ENCODE results near the gene RPL38.

RPL38 gene

DNA sequence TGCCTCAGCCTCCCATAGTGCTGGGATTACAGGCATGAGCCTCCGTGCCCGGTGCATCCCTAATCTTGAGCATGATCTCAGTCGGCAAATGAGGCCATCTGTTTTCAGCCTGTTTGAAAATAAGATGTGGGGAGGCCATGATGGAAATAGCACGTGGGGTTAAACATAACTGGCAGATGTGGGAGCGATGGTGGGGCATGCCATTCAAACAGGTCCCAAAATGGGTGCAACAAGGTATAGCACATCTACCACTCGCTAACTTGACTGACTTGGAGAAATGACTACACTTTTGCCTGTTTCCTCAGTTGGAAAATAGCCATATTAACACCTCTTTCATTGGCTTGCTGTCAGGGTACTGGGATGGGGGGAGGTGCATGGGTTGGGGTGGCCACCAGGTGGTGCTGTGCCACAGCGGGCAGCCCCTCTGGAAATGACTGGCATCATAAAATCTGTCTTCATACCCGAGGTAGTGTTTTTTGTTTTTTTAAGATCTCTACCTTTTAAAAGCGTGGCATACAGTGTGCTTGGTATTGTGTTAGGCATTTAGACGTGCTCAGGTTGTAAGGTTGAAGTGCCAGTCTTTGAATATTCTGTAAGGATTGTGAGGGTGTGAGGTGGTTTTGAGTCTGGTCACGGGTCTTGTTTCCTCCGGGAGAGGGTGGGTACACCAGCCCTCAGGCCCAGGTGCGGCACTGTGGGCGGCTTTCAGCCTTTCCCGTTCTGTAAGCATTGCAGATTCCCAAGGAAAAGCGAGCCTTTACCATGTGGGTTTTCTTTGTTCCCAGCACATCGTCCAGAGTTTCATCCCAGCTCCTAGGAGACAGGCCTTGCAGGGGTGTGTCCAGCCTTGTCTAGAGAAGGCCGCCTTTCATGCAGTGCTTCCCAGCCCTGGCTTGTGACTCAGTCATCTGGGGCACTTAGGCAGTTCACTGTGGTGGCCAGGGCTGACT, 7.0 kb downstream of the RPL38 start:
- peak in 1 of 2 experiments; percentile 18 for DNase-seq (ENCODE audit: low read depth in 2 of 2)

DNA sequence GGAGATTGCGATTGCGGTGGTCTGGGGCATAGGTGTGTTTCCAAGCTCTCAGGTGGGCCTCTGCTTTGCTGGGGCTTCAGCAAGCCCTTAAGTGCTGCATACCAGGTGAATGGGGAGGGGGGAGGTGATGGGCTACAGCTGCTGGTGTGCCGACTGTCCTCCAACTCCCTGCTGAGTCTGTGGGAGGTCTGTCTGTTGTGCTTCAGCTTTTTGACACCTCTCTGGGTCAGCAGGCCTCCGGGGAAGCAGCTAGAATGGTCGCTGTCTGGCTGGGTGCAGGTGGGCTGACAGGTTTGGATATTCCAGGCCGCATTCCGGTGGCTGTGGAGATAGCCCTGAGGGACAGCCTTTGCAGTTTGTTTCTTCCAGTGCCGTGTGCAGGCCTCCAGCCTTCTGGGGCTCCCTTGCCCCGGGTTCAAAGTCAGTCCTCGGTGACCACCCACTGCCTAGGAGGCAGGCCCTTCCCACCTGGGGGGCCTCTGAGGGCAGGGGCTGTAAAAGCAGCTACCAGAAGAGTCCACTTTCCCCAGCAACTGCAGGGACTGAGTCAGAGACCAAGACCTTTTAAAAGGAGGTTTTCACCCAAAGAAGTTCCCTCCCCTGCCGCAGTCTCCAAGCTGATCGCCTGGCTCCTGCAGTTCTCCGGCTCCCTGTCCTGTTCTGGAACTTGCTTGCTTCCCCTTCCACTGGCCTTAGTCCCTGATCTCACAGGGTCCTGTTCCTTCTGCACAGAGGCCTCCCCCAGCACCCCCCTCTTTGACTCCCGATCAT, 7.8 kb downstream of the RPL38 start:
- no peak for DNase-seq (ENCODE audit: low read depth in 2 of 2)

DNA sequence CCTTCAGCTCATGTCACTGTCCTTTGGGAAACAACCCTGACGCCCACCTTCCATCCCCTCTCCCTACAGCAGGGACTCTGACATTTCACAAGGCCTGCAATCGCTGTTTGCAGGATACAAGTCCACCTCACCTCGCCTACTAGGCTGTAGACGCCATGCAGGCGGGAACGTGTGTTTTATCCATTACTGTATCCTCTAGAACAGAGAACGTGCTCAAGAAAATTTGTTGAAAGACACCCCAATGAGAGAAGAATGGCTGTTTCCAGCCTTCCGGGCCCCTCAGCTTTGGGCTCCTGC, 8.4 kb downstream of the RPL38 start:
- no peak for DNase-seq (ENCODE audit: low read depth in 2 of 2)

DNA sequence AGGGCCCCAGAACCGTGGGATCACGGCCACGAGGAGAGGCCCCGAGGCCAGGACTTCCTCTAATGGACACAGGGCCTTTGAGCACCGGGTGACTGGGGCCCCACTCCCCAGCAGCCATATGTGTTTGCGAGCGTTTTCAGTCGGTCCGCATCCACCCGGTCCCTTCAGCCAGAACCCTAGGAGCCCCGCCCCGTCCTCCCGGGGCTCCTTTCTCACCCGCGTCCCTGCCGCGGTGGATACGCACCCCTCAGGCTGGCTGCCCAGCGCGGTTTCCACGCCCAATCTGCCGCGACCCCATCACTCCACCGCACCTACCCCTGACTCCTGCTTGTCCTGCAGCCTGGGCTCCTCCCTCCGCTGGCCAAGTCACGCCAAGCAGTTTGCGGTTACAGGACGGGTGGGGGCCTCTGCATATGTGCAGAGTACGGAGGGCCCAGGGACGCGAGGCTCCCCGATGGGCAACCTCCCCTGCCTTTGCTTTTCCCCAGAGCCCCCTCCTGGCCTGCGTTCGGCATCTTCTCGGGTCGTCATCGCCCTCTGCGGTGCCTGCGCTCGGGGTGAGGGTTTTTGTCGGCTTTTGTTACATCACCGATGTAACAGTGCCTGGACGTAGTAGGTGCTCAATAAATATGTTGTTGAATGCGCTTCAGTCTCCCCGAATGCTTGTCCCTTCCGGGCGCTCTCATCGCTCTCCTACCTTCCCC, 8.9 kb downstream of the RPL38 start:
- DNase-seq (ENCODE audit: low read depth in 2 of 2): no peak

DNA sequence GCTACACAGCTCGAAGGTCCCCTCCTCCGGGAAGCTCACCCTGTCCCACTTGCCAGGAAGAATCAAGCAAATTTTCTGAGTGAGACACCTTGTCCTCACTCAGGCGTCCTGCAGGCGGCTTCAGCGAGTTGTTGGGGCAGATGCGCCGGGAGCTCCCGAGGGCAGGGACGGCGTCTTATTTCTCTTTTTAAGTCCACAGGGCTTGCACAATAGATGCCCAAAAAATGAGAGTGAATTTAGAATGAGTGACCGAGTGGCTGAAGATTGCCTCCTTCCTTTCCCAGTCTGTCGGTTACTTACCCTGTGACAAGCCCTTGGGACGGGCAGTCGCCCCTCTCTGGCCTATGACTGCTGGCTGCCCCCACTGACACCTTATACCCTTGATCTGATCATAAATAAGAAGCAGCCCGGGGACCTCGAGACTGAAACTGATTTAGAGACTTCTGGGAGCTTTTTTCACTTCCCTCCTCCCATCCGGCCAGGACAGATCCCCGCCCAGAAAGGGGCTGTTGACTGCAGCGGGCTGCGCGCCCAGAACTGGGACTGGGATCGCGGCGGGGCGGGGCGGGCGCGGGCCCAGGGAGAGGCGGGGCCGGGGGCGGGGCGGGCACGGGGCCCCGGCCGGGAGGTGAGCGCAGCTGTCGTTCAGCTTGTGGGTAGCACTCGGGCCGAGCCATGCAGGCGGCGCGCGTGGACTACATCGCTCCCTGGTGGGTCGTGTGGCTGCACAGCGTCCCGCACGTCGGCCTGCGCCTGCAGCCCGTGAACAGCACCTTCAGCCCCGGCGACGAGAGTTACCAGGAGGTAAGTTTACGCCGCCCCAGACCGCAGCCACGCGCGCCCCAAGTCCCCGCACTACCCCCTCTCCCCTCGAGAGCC, 9.7 kb downstream of the RPL38 start, which contains the start of gene TTYH2:
TSS of gene TTYH2 (plus strand) at position 659 of the 879 bp plus-strand sequence. CDS start at position 676, 17 bp downstream.
- peak; percentile 66 to 71 for DNase-seq (ENCODE audit: low read depth in 2 of 2)

DNA sequence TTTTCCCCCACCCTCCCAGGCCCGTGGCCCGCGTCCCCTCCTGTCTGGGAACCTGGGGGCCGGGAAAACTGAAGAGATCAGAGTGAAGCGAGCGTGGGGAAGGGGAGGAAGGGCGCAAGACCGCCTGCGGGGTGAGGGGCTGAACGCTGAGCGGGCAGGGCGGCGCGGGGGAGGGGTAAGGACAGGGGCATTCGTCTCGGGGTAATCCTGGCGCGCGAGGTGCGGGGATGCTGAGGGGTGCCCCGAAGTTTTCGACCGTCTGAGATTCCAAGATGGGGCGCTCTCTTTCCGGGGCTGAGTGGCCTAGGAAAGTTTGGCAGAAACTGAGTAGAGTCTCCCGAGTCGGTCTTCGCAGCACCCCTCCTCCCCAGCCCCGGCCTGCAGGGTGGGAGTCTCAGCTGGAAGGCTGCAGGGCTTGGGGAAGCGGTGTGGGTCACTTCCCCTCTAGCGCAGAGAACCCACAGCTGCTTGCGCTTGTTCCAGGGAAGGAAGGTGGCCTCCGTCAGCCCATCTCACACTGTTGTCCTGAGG, 10.4 kb downstream of the RPL38 start:
- DNase-seq (ENCODE audit: low read depth in 2 of 2): no peak

DNA sequence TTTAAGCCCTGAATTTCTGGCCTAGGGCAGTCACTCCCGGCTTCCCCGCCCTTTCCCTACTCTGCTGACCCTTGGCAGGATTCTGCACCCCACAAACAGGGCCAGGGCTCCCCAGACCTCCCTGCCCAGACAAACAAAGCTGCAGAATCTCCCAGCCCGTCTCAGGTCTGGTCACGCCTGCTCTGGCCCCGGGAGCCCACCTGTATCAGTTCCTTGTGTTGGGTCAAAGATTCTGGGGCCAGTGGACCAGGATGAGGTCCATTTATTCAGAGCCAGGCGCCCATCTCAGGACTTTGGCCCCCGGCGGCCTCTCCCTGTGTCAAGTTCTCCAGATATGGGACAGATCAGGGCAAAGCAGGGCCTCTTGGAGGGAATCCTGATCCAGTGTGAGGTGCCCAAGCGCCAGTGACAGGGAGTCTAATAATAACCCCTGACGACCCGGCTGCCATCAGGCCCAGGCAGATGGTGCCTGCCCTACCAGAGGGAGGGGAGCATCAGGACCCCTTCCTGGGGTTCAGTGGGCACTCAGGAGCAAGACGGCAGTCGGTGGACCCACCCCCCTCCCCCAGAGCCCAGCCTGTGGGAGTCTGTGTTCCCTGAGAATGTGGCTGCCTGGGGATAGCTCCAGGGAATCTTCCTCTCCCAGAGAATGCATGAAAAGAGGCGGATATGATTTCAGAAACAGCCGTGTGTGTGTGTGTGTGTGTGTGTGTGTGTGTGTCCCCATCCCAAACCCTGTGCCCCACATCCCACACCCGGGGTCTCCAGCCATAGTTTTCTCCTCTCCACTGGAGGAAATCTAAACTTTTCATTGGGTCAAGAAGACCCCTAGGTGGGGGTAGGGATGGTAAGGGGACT, 11.2 kb downstream of the RPL38 start:
- no peak for DNase-seq (ENCODE audit: low read depth in 2 of 2)

DNA sequence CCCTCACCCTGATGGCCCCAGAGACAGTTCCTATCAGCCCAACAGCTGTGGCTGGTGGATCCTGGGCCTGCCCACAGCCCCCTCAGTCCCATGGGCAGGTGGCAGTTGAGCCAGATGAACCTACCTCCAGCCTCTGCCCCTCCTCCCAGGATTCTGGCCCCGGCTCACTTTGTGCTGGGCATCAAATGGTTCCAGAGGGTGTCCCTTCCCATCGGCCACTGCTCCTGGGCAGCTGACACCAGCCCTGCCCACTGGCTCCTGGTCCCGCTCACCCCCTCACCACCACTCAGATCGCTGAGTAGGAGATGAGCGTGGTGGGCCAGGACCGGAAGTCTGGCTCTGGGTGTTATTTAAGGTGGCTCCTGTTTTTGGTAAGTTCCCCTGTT, 11.9 kb downstream of the RPL38 start:
- DNase-seq (ENCODE audit: low read depth in 2 of 2): no peak

DNA sequence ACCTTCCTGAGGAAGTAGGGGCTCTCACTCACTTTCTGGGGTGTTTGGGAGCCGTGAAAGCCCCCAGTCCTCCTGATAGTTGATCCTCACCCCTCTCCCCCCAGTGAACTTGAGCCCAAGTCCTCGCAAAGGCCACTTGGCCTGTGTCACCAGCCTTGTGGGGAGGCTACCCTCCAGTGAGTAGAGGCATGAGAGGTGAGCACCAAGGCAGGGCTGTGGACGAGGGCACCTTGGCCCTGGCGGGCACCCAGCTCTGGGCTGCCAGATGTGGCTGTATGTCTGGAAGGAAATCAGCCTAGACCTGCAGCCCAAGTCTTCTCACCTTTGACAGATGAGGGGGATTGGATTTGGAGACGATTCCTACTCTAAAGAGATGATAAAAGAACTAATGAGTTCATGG, 13.0 kb downstream of the RPL38 start:
- no peak for DNase-seq (ENCODE audit: low read depth in 2 of 2)

DNA sequence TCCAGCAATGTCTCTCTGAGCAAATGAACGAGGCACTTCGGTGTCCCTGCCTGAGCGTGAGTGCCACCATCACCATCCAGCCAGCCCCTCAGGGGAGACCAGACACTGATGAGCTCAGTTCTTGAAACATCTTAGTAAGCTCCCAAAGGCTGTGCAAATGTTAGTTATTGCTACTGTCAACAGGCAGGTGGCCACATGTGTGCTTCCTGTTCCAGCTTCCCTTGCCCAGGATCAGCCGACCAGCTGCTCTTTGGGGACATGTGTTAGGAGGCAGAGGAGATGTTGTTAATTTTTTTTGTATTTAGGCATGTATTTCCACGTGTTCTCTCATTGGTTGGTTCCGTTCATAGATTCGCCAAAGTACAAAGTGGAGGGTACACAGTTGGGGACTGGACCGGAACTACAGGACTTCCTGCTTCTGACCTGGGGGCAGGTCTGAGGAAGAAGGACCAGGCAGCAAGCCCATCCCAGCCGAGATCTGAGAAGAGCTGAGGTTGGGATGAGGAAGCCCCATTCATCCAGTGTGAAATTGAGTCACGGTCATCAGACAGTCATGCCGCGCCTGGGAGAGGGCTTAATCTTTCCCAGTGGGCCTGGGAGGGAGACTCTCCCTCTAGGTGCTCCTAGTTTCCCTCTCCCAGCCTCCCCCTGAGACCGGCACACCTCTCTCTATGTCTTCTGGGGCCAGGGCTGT, 13.7 kb downstream of the RPL38 start:
- DNase-seq (ENCODE audit: low read depth in 2 of 2): no peak

DNA sequence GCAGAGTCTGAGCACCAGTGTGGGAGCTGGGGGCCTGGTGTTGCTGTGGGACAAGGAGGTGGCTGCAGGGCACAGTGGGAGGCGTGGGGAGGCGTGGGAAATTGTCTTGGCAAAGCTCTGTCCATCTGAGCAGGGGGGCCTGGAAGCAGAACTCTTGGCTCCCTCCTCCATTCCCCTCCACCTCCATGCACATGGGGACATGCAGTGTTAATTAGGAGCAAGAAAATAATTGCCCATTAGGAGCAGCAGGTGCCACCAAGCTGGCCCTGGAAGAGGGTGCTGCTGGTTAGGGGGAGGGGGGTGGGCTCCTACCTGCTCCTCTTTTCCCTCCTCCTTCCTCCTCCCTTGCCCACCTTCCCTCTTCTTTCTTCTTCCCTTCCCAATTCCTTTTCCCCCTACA, 14.4 kb downstream of the RPL38 start:
- no peak for DNase-seq (ENCODE audit: low read depth in 2 of 2)

DNA sequence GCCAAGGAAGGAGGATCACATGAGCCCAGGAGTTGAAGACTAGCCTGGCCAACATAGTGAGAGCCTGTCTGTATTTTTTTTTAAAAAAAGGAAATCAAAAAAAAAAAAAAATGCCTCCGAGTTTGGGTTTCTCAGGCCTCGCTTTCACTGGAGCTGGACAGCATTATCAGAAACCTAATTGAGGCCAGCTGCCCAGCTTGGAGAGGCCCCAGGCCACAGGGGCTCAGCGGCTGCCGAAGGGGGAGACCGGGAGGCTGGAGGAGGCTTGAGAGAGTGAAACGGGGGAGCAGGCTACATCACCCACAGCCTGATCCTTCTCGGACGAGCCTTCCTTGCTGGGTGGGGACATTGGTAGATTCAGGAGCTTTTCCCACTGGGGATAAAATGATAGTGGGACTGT, 15.0 kb downstream of the RPL38 start:
- no peak for DNase-seq (ENCODE audit: low read depth in 2 of 2)

DNA sequence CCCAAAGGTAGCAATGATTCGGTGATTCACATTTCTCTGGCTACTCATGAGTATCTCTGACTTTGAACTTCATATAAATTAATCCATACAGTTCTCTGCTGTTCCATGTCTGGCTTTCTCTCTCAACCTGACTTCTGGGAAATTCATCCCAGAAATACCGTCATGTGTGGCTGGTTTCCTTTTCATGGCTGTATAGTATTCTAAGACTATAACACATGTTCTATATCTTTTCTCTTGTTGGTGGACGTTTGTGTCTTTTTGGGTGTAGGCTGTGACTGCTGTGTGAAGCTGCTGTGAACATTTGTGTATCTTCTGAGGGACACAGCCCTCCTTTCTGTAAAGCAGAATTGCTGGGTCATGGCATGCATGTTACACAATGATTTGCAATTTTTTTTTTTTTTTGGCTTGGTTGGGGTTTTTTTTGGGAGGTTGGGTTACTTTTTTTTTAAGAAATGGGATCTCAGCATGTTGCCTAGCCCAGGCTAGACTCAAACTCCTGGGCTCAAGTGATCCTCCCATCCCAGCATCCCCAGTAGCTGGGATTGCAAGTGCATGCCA, 16.2 kb downstream of the RPL38 start:
- no peak for DNase-seq (ENCODE audit: low read depth in 2 of 2)

DNA sequence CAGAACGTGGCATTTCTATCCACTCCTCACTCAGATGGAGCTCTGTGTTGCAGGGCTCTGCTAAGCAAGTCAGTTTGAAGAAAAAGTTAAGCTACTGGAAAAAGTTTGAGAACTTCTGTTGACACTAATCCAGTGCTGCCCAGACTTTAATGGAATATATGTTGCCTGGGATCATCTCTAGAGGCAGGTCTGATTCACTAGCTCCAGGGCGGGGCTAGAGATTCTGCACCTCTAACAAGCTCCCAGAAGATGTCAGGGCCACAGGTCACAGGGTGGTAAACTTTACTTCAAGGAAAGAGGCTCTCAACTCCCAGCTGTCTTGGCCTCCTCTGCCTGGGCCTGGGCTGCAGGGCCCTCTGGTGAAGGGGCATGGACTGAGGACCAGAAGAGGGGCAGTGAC, 16.7 kb downstream of the RPL38 start:
- DNase-seq (ENCODE audit: low read depth in 2 of 2): no peak

DNA sequence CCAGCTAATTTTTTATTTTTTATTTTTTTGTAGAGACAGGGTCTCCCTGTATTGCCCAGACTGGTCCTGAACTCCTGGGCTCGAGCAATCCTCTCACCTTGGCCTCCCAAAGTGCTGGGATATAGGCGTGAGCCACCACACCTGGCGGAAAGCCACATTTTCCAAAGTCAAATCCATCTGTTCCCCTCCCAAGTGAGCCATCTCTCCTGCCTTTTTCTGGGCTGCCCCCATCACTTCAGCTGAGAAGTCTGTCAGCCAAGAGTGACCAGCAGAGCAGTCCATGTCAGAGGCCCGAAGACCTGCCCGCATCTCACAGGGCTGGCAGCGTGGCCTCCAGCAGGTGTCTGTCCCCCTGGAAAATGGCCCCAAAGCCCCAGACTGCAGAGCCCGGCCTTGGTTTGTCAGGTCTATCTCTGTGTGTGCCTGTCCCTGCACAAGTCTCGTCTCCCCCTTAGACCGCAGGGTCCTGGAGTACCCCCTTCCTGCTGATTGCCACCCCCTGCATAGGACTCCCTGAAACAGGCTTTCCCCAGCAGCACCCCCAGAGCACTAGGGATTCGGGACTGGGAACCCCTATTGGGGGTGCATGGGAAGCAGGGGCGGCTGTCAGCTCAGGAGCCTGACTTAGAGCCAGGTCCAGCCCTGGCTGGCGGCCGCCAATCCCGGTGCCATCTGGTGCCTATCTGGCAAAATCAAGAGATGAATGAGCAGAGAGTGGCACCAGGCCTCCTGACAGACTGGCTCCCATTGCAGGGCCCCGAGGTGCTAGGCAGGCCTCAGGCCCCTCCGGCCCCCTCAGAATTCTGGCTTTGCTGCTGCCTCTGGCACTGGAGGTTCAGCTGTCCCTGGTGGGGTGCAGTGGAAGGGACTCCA, 17.7 kb downstream of the RPL38 start:
- no peak for DNase-seq (ENCODE audit: low read depth in 2 of 2)

DNA sequence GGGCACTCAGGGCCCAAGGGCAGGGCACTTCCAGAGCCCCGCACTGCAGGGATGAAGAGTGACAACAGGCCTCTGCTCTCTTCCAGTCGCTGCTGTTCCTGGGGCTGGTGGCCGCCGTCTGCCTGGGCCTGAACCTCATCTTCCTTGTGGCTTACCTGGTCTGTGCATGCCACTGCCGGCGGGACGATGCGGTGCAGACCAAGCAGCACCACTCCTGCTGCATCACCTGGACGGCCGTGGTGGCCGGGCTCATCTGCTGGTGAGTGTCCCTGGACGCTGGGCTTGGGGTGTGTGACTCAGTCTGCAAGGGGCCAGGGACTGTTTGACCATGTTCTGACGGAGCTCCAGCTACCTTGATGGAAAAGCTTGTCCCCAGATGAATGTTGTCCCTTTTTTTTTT, 18.9 kb downstream of the RPL38 start:
- no peak for DNase-seq (ENCODE audit: low read depth in 2 of 2)

DNA sequence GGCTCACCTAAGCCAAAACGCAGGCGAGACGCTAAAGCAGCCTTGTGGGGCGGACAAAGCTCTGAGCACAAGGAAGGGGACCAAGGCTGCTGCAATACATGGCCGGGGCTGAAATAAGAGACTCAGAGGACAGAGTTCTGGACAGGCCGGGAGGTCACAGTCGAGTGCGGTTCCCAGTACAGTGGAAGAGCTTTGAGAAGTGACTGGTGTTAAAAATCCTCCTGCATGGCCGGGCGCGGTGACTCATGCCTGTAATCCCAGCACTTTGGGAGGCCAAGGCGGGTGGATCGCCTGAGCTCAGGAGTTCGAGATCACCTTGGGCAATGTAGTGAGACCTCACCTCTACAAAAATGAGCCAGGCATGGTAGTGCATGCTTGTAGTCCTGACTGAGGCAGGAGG, 20.4 kb downstream of the RPL38 start:
- DNase-seq (ENCODE audit: low read depth in 2 of 2): no peak

Measured in fibroblast of skin of left biceps (primary cell).